Stimulated activated CD4-positive, alpha-beta T cell treated with anti-CD3 and anti-CD28 coated beads, Interleukin-4, amount 100 ng/mL, for 24 hours (primary cell): Measurements from ENCODE around the gene ATG4D.

Experiments
- DNase-seq: peaks from one replicate; pipeline ENCODE4 v3.0.0-alpha.2; 2020

Gene ATG4D

GRCh38 chr19:10582091-10582490, 38.4 kb downstream of the ATG4D start:
- no peak for DNase-seq

DNA sequence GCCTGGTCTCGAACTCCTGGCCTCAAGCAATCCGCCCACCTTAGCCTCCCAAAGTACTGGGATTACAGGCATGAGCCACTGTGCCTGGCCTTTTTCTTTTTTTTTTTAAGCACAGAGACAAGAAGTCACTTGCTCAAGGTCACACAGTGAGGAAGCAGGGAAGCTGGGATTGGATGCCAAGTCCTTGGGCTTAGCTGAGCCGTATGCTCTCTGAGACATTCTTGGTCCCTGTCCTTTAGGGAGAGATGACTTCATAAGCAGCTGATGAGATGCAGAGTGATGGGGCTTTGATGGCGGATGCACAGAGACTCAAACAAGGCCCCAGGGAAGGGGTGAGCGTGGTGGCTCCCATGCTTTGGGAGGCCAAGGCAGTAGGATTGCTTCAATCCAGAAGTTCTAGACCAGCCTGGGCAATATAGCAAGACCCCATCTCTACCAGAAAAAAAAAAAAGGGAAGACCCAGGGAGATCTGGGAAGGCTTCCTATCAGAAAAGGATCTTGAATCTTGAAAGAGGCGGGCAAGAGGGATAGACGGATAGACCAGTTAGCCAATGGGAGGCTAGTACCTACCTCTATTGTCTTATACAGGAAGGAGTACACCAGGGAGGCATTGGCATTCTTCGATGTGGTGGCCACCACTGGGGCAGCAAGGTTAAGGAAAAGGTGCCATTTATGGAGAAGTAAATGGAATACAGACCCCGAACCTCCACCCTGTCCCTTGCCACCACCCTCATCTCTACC, 39.5 kb downstream of the ATG4D start:
- no peak for DNase-seq

DNA sequence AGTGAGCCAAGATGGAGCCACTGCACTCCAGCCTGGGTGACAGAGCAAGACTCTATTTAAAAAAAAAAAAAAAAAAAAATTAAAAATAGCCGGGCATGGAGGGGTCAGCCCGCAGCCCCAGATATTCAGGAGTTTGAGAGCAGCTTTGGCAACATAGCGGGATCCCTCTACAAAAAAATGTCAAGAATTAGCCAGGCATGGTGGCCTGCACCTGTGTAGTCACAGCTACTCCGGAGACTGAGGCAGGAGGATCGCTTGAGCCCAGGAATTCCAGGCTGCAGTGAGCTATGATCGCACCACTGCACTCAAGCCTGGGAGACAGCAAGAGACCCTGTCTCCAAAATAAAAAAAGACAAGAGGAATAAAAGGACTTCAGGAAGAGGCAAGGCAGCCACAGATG, 42.7 kb downstream of the ATG4D start:
- no peak for DNase-seq

GRCh38 chr19:10587022-10587838, 43.5 kb downstream of the ATG4D start, which contains the start of gene AP1M2:
AP1M2 (minus strand) TSS chr19:10587312; CDS start chr19:10587231, 81 bp downstream.
- DNase-seq: no peak

DNA sequence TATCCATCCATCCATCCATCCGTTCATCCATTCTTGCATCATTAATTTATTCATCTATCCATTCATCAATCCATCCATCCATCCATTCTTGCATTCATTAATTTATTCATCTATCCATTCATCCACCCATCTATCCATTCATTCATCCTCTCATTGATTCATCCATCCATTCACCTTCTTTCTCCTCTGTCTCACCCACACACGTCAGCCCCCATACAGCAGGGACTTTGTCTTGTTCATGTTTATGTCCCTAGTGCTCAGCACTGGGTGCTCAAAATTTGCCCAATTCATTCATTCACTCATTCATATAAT, 44.1 kb downstream of the ATG4D start:
- DNase-seq: no peak

DNA sequence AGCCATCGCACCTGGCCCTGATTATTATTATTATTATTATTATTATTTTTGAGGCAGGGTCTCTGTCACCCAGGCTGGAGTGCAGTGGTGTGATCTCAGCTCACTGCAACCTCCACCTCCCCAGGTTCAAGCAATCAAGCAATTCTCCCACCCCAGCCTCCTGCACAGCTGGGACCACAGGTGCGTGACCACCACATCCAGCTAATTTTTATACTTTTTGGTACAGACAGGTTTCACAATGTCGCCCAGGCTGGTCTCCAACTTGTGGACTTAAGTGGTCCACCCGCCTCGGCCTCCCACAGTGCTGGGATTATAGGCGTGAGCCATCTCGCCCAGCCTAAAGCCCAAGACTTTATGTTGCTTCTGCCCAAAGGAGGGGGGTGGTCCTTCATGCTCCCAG, 49.4 kb downstream of the ATG4D start:
- no peak for DNase-seq

DNA sequence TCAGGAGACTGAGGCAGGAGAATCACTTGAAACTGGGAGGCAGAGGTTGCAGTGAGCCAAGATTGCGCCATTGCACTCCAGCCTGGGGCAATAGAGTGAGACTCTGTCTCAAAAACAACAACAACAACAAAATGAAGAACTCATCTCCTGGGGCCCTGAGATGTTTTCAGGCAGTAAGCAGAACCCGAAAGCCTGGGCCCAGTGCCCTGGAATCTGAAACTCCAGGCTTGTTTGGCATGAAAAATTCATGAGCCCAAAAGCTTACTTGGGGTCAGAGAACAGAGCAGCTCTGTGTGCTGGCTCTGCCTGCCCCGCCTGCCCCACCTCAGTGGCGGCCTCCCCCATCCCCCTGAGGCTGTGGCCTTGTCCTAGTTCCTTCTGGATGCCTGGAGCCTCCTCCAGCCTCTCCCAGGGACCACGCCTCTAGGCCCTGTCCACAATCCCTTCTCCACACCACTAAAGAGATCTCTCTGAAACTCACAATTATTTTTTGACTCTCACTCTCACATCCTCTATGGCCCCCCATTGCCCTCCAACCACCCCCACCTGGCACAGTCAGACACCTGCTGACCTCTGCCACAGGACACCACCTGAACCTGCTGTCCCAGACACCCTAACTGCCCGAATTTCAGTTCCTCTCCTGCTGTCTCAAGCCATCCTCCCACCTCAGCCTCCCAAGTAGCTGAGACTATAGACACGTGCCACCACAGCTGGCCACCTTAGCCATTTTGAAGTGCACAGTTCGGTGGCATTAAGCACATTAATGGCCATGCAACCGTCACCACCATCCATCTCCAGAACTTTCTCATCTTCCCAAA, 50.3 kb downstream of the ATG4D start:
- no peak for DNase-seq

GRCh38 chr19:10600149-10600548, 56.4 kb downstream of the ATG4D start:
- DNase-seq: no peak

GRCh38 chr19:10601999-10602329, 58.3 kb downstream of the ATG4D start:
- no peak for DNase-seq

DNA sequence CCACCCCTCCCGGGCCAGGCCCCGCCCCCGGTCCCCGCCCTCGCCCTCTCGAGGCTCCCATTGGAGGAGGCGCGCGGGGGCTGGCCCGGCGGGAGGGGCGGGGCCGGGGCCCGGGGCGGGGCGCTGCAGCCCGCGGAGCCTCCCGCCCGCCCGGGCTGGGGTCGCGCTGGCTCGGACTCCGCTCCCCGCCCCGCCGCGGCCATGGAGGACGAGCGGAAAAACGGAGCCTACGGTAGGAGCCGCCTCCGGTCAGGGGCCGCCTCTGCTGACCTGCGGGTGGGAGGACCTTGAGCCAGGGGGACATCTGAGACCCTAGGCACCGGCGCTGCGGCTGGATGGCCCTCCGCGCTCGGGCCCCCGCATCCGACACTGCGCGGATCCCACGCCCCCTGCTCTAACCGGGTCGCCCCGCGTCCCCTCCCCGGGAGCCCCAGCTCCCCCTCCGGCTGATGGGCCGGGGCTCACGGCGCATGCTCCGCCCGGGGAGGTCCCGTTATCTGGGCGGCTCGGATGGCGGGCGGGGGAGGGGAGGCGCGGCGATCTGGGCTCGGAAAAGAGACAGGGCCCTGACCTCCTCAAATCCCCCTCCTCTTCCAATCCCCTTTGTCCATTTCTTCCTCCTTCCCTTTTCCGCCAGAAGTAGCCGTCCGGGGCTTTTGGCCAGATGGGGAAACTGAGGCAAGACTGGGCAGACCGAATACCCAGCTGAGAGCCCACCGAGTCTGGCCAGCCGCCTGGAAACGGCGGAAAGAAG, 58.8 kb downstream of the ATG4D start:
- DNase-seq: peak; percentile 85
